K562 (cell line): ENCODE measurements around the gene MEFV.

ENCODE experiments used
- AFF1 ChIP-seq, 2 experiments: fragments of 450-650 bp; IDR thresholded peaks; 2 replicates each; pipeline ENCODE4 v1.6.1; 2018; ENCODE audit warnings: mild to moderate bottlenecking in 2 of 2, low read depth in 1 of 2; ENCODE audit not compliant: partially characterized antibody in 2 of 2
- ATF3 ChIP-seq, 2 experiments: fragments of 450-650 bp in 1 of 2; sonication (generic) in 1 of 2; formaldehyde crosslinking in 1 of 2; IDR thresholded peaks in 1 of 2; conservative IDR thresholded peaks in 1 of 2; 2 replicates each; pipeline versions ENCODE4 v1.6.1 to v1.8.1; 2016 to 2023; ENCODE audit warnings: mild to moderate bottlenecking in 2 of 2, moderate library complexity in 2 of 2, inconsistent platforms in 1 of 2, missing genetic modification reagents in 1 of 2
- BRCA1 ChIP-seq, 2 experiments: fragments of 450-650 bp in 1 of 2; sonication (generic) in 1 of 2; formaldehyde crosslinking in 1 of 2; IDR thresholded peaks; 2 replicates each; pipeline versions ENCODE4 v1.5.0 to v1.6.1; 2017 to 2020; ENCODE audit warnings: mild to moderate bottlenecking in 1 of 2, missing genetic modification reagents in 1 of 2
- BRD4 ChIP-seq: fragments of 200-600 bp; sonication (generic); IDR thresholded peaks from 2 replicates; pipeline ENCODE4 v1.6.1; 2017; ENCODE audit warnings: inconsistent platforms
- CEBPB ChIP-seq: fragments of 450-650 bp; IDR thresholded peaks from 2 replicates; pipeline ENCODE4 v1.6.1; 2016; ENCODE audit warnings: missing genetic modification characterization, missing compliant biosample characterization
- CTCF ChIP-seq, 3 experiments: IDR thresholded peaks in 2 of 3; conservative IDR thresholded peaks in 1 of 3; 2 replicates each; pipeline ENCODE4 v1.5.1; 2011 to 2012; ENCODE audit warnings: low read length in 3 of 3, mild to moderate bottlenecking in 3 of 3, control low read depth in 2 of 3, improper control_type of control experiment in 1 of 3, inconsistent platforms in 1 of 3, low read depth in 1 of 3, mixed read lengths in 1 of 3, moderate library complexity in 1 of 3; ENCODE audit not compliant: insufficient read depth in 2 of 3
- CTCFL ChIP-seq: IDR thresholded peaks from 2 replicates; pipeline ENCODE4 v1.6.1; 2011; ENCODE audit warnings: borderline replicate concordance, low read depth, mild to moderate bottlenecking, moderate library complexity, low read length; ENCODE audit not compliant: insufficient read depth, poor library complexity, severe bottlenecking
- ELK1 ChIP-seq: sonication (generic); formaldehyde crosslinking; IDR thresholded peaks from 2 replicates; pipeline ENCODE4 v1.8.1; 2022; ENCODE audit warnings: missing genetic modification reagents
- EZH2 ChIP-seq: IDR thresholded peaks from 2 replicates; pipeline ENCODE4 v1.6.1; 2012; ENCODE audit warnings: low read depth, mild to moderate bottlenecking, inconsistent platforms, low read length, borderline replicate concordance
- RAD51 ChIP-seq: fragments of 450-650 bp; IDR thresholded peaks from 2 replicates; pipeline ENCODE4 v1.7.1; 2016; ENCODE audit warnings: low read depth, mild to moderate bottlenecking, borderline replicate concordance
- SAP30 ChIP-seq: fragments of 200-600 bp; sonication (generic); IDR thresholded peaks from 2 replicates; pipeline ENCODE4 v1.6.1; 2012; ENCODE audit warnings: borderline replicate concordance, low read depth, mild to moderate bottlenecking, moderate library complexity, low read length, control low read depth, inconsistent platforms; ENCODE audit not compliant: insufficient read depth, poor library complexity, severe bottlenecking
- ZNF77 ChIP-seq: fragments of 250-450 bp; sonication (Bioruptor Pico); IDR thresholded peaks from 2 replicates; pipeline ENCODE4 v1.5.0; 2020

- TF ChIP-seq BRD4 = no peak
- no peak for TF ChIP-seq RAD51
- no peak for TF ChIP-seq CEBPB (tag)
- TF ChIP-seq ATF3 (IDR thresholded peaks at IDR 0.05) = 0 out of 2 replicates have a peak, but pooled peaks have one; percentile 7
- TF ChIP-seq ATF3 (CRISPR knock-in tag; conservative IDR thresholded peaks at IDR 0.05) = no peak
- no peak for TF ChIP-seq ELK1 (CRISPR knock-in tag)
- TF ChIP-seq SAP30 = no peak
- TF ChIP-seq ZNF77 (CRISPR knock-in tag) = no peak
- no peak for TF ChIP-seq CTCF (IDR thresholded peaks at IDR 0.05 in 2 of 3, conservative IDR thresholded peaks at IDR 0.05 in 1 of 3; ENCODE audit: insufficient read depth in 2 of 3, low read depth in 1 of 3, low read length in 3 of 3)
- no peak for TF ChIP-seq EZH2
- no peak for TF ChIP-seq AFF1 (IDR thresholded peaks at IDR 0.05; ENCODE audit: low read depth in 1 of 2, partially characterized antibody in 2 of 2)
- TF ChIP-seq CTCFL = no peak
- TF ChIP-seq BRCA1 (IDR thresholded peaks at IDR 0.05) = no peak
- TF ChIP-seq BRCA1 (CRISPR knock-in tag; IDR thresholded peaks at IDR 0.05) = no peak
Observed at GRCh38 chr16:3289998-3290673, 33.7 kb upstream of the MEFV start.
